HCT116 (cell line): Measurements from ENCODE around the gene SIRPB1. TPM values are rescaled to one million over a fixed set of nuclear protein-coding genes. Genes with fewer than 3 reads are reported as not detected.

Experiments
- ATAC-seq: fragments of 200-7000 bp; cut with Tn5 transposase; 2 replicates; pipeline ENCODE4 v1.9.1; 2020; ENCODE audit warnings: mild to moderate bottlenecking, moderate library complexity
- BruUV-seq: library from RNA; stranded (reverse); fragments of 400-500 nt; replicated peaks from 2 replicates; lab custom pipeline; 2021; lab: Mats Ljungman, UMichigan
- CTCF ChIA-PET: fragments of 300-600 bp; sonication (Branson Sonifier 250); formaldehyde crosslinking; loops from one replicate; lab custom pipeline; 2021; ENCODE audit warnings: antibody characterized with exemption; lab: Charles Lee
- POLR2A ChIA-PET: fragments of 300-600, 350-600 bp; sonication (Branson Sonifier 250); formaldehyde crosslinking; loops from one replicate; lab custom pipeline; 2021; ENCODE audit warnings: antibody characterized with exemption; lab: Charles Lee
- RAD21 ChIA-PET, 2 experiments: fragments of 300-600 bp; sonication (Branson Sonifier 250); formaldehyde crosslinking; loops; one replicate each; lab custom pipeline; 2023; ENCODE audit warnings: low total read pairs in 2 of 2; ENCODE audit not compliant: uncharacterized antibody in 2 of 2, unreplicated experiment in 2 of 2, low non-redundant PET in 1 of 2; lab: Charles Lee
- DNase-seq: peaks from one replicate; pipeline ENCODE4 v3.0.0-alpha.2; 2010; ENCODE audit warnings: low read depth, low spot score
- H2AFZ ChIP-seq: fragments of 200-600 bp; shearing (Covaris generic), sonication (generic); 2 replicates; pipeline ENCODE4 v1.6.1; 2017; ENCODE audit warnings: low read depth, mixed run types, mixed read lengths, antibody characterized with exemption, low read length; ENCODE audit not compliant: poor library complexity, severe bottlenecking
- H3K27ac ChIP-seq: 2 replicates; pipeline ENCODE4 v1.5.1; 2012; ENCODE audit warnings: low read depth, low read length
- H3K27me3 ChIP-seq: fragments of 200-600 bp; sonication (generic); 2 replicates; pipeline ENCODE4 v1.6.1; 2016; ENCODE audit warnings: mixed run types, low read length, mixed read lengths; ENCODE audit not compliant: insufficient read depth
- H3K36me3 ChIP-seq, 2 experiments: fragments of 200-500 bp in 1 of 2; fragments of 200-600 bp in 1 of 2; sonication (Bioruptor generic) in 1 of 2; sonication (generic) in 1 of 2; 2 replicates each; pipeline versions ENCODE4 v1.5.1 to v1.6.1; 2014 to 2016; ENCODE audit warnings: low read length in 2 of 2, inconsistent platforms in 1 of 2, mixed read lengths in 1 of 2, mixed run types in 1 of 2; ENCODE audit not compliant: insufficient read depth in 2 of 2, control insufficient read depth in 1 of 2
- H3K4me1 ChIP-seq, 2 experiments: fragments of 200-600 bp in 1 of 2; sonication (generic) in 1 of 2; 2 replicates each; pipeline versions ENCODE4 v1.5.1 to v1.6.1; 2012 to 2017; ENCODE audit warnings: low read length in 2 of 2, inconsistent platforms in 1 of 2, mild to moderate bottlenecking in 1 of 2, mixed read lengths in 1 of 2, mixed run types in 1 of 2, moderate library complexity in 1 of 2; ENCODE audit not compliant: insufficient read depth in 2 of 2, control insufficient read depth in 1 of 2
- H3K4me2 ChIP-seq: fragments of 200-600 bp; sonication (generic); 2 replicates; pipeline ENCODE4 v1.6.1; 2017; ENCODE audit warnings: mixed run types, low read length, mixed read lengths
- H3K4me3 ChIP-seq, 2 experiments: fragments of 200-600 bp in 1 of 2; sonication (generic) in 1 of 2; replicated peaks in 1 of 2; 2 replicates each; pipeline ENCODE4 v1.5.1; 2011 to 2016; ENCODE audit warnings: low read length in 2 of 2, control low read depth in 1 of 2, low read depth in 1 of 2, mild to moderate bottlenecking in 1 of 2, mixed read lengths in 1 of 2, mixed run types in 1 of 2
- H3K79me2 ChIP-seq: fragments of 200-600 bp; sonication (generic); 2 replicates; pipeline ENCODE4 v1.6.1; 2017; ENCODE audit warnings: mild to moderate bottlenecking, mixed run types, low read length, moderate library complexity, mixed read lengths; ENCODE audit not compliant: insufficient read depth
- H3K9ac ChIP-seq: fragments of 200-600 bp; sonication (generic); 2 replicates; pipeline ENCODE4 v1.6.1; 2016; ENCODE audit warnings: low read length, mixed read lengths
- H3K9me2 ChIP-seq: fragments of 200-600 bp; sonication (generic), shearing (Covaris generic); 2 replicates; pipeline ENCODE4 v1.6.1; 2017; ENCODE audit warnings: mixed run types, mild to moderate bottlenecking, moderate library complexity; ENCODE audit not compliant: insufficient read depth
- H3K9me3 ChIP-seq, 2 experiments: fragments of 200-500 bp in 1 of 2; fragments of 200-600 bp in 1 of 2; sonication (Bioruptor generic) in 1 of 2; sonication (generic) in 1 of 2; 2 replicates each; pipeline ENCODE4 v1.6.1; 2014 to 2017; ENCODE audit warnings: low read length in 2 of 2, mixed read lengths in 2 of 2, inconsistent platforms in 1 of 2, low read depth in 1 of 2, mild to moderate bottlenecking in 1 of 2, mixed run types in 1 of 2, moderate library complexity in 1 of 2; ENCODE audit not compliant: control insufficient read depth in 1 of 2, insufficient read depth in 1 of 2
- H4K20me1 ChIP-seq: fragments of 200-600 bp; sonication (generic), shearing (Covaris generic); 2 replicates; pipeline ENCODE4 v1.6.1; 2017; ENCODE audit warnings: mixed run types, mild to moderate bottlenecking, moderate library complexity; ENCODE audit not compliant: insufficient read depth
- CBX3 ChIP-seq: IDR thresholded peaks from 2 replicates; pipeline ENCODE4 v1.6.1; 2012; ENCODE audit warnings: low read depth
- CEBPB ChIP-seq: IDR thresholded peaks from 2 replicates; pipeline ENCODE4 v1.6.1; 2012; ENCODE audit warnings: low read depth
- EGR1 ChIP-seq: IDR thresholded peaks from 2 replicates; pipeline ENCODE4 v1.6.1; 2012; ENCODE audit warnings: low read depth
- ELF1 ChIP-seq: IDR thresholded peaks from 2 replicates; pipeline ENCODE4 v1.6.1; 2012; ENCODE audit warnings: low read depth, borderline replicate concordance
- EZH2phosphoT487 ChIP-seq: fragments of 200-600 bp; IDR thresholded peaks from 2 replicates; pipeline ENCODE4 v1.6.1; 2018; ENCODE audit warnings: antibody characterized with exemption, borderline replicate concordance
- FOSL1 ChIP-seq: IDR thresholded peaks from 2 replicates; pipeline ENCODE4 v1.6.1; 2012; ENCODE audit warnings: low read depth
- JUND ChIP-seq: IDR thresholded peaks from 2 replicates; pipeline ENCODE4 v1.6.1; 2012
- MAX ChIP-seq: IDR thresholded peaks from 2 replicates; pipeline ENCODE4 v1.6.1; 2012
- POLR2A ChIP-seq: IDR thresholded peaks from 2 replicates; pipeline ENCODE4 v1.7.0; 2011; ENCODE audit warnings: borderline replicate concordance; ENCODE audit not compliant: insufficient read depth, insufficient read length; ENCODE audit errors: extremely low read depth
- POLR2AphosphoS5 ChIP-seq: IDR thresholded peaks from 2 replicates; pipeline ENCODE4 v1.6.1; 2011; ENCODE audit warnings: mild to moderate bottlenecking, low read depth, low read length, moderate library complexity
- RAD21 ChIP-seq: IDR thresholded peaks from 2 replicates; pipeline ENCODE4 v1.6.1; 2012; ENCODE audit warnings: low read depth, mild to moderate bottlenecking
- REST ChIP-seq: IDR thresholded peaks from 2 replicates; pipeline ENCODE4 v1.6.1; 2012; ENCODE audit warnings: low read depth
- SIN3A ChIP-seq: IDR thresholded peaks from 2 replicates; pipeline ENCODE4 v1.6.1; 2012; ENCODE audit warnings: low read depth
- SP1 ChIP-seq: IDR thresholded peaks from 2 replicates; pipeline ENCODE4 v1.6.1; 2012; ENCODE audit warnings: low read depth
- SRF ChIP-seq: IDR thresholded peaks from 2 replicates; pipeline ENCODE4 v1.6.1; 2012; ENCODE audit warnings: low read depth
- TCF7L2 ChIP-seq: IDR thresholded peaks from 2 replicates; pipeline ENCODE4 v1.7.0; 2011; ENCODE audit warnings: borderline replicate concordance, inconsistent platforms; ENCODE audit not compliant: insufficient read depth, insufficient read length; ENCODE audit errors: extremely low read depth
- YY1 ChIP-seq: IDR thresholded peaks from 2 replicates; pipeline ENCODE4 v1.6.1; 2011; ENCODE audit warnings: low read length, low read depth, moderate library complexity, mild to moderate bottlenecking; ENCODE audit not compliant: insufficient replicate concordance; ENCODE audit errors: extremely low read depth
- ZFX ChIP-seq: fragments of 450-650 bp; IDR thresholded peaks from 2 replicates; pipeline ENCODE4 v1.6.1; 2017
- ZNF274 ChIP-seq: fragments of 200-500 bp; sonication (Bioruptor generic); IDR thresholded peaks from 2 replicates; pipeline ENCODE4 v1.6.1; 2014; ENCODE audit warnings: mild to moderate bottlenecking, low read depth, low read length, inconsistent platforms
- intact Hi-C: fragments of 100-400 bp; cut with micrococcal nuclease; formaldehyde crosslinking; loops from 2 replicates; pipeline ENCODE4 v1.10.0; 2022
- total RNA-seq: library from RNA; stranded (reverse); gene quantifications from one replicate; pipeline ENCODE4 v1.2.1, GENCODE V29; 2021; ENCODE audit not compliant: unreplicated experiment
- TF ChIP-seq, protein P1 (sequence below): IDR thresholded peaks from 2 replicates; pipeline ENCODE4 v1.6.1; 2012

The SIRPB1 gene
- total RNA-seq, 1 experiment from 2014 or later, result 1.9 TPM

- TF ChIP-seq POLR2AphosphoS5 (no peak), CBX3 (no peak), YY1 (no peak), EGR1 (no peak), JUND (no peak), MAX (no peak), ZFX (no peak), FOSL1 (no peak), SP1 (no peak), POLR2A (no peak), REST (no peak), EZH2phosphoT487 (no peak), TCF7L2 (no peak), CEBPB (no peak), SRF (no peak), ELF1 (no peak), RAD21 (no peak), ZNF274 (no peak), SIN3A (no peak)
- TF ChIP-seq, protein P1, sequence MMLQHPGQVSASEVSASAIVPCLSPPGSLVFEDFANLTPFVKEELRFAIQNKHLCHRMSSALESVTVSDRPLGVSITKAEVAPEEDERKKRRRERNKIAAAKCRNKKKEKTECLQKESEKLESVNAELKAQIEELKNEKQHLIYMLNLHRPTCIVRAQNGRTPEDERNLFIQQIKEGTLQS, result no peak
- H3K9ac ChIP-seq, result no peak overlapping the region
- no peak overlapping the region for H3K27ac ChIP-seq
- CTCF ChIA-PET, result no interaction called here
- no peak overlapping the region for H2AFZ ChIP-seq
- ATAC-seq (no peak), DNase-seq (no peak)
- no peaks in the 10 kb centered on the region for H4K20me1 ChIP-seq
- intact Hi-C loops, result no loop called here
- H3K4me3 ChIP-seq, result no peak overlapping the region
- RAD21 ChIA-PET, result no interaction called here
- H3K9me3 ChIP-seq, result no peaks in the 10 kb centered on the region
- no peaks in the 10 kb centered on the region for H3K36me3 ChIP-seq
- no peaks in the 10 kb centered on the region for H3K27me3 ChIP-seq
- POLR2A ChIA-PET, result no interaction called here
- H3K4me1 ChIP-seq, result no peaks in the 10 kb centered on the region
- no peaks in the 10 kb centered on the region for H3K9me2 ChIP-seq
- no peaks in the 10 kb centered on the region for H3K79me2 ChIP-seq
- no peak overlapping the region for H3K4me2 ChIP-seq
- BruUV-seq, result no TSS peak
These were observed 1.3 kb downstream of the SIRPB1 start for GRCh38 chr20:1618479-1618878.
